Medulla oblongata (tissue), 1 donor: ENCODE results near the gene FGD5.

Source experiments
- DNase-seq: peaks from one replicate; pipeline ENCODE4 v3.0.0-alpha.2; 2015; ENCODE audit errors: extremely low spot score

Gene FGD5

GRCh38 chr3:14927308-14927707 lies 108.5 kb downstream of the FGD5 start:
- no peak for DNase-seq

- no peak for DNase-seq
Measured at GRCh38 chr3:14929310-14930074, 110.7 kb downstream of the FGD5 start.

- DNase-seq, result no peak
Measured at GRCh38 chr3:14933820-14934425, 115.2 kb downstream of the FGD5 start.

GRCh38 chr3:14935592-14936345 lies 117.0 kb downstream of the FGD5 start:
- no peak for DNase-seq

GRCh38 chr3:14938954-14939353 lies 120.2 kb downstream of the FGD5 start:
- DNase-seq, result no peak

GRCh38 chr3:14941871-14942270 lies 123.1 kb downstream of the FGD5 start:
- peak; percentile 55 for DNase-seq

GRCh38 chr3:14943042-14943441 lies 124.3 kb downstream of the FGD5 start:
- DNase-seq, result no peak

GRCh38 chr3:14946236-14946635 lies 127.5 kb downstream of the FGD5 start:
- no peak for DNase-seq

- DNase-seq, result peak; percentile 20
Measured at GRCh38 chr3:14946739-14947099, 128.0 kb downstream of the FGD5 start.

GRCh38 chr3:14947100-14947885 lies 128.5 kb downstream of the FGD5 start, which contains the start of gene NR2C2:
Gene NR2C2, plus strand, starts transcription at chr3:14947583. Its CDS starts 56,332 bp downstream, at chr3:15003915.
- peak; percentile 85 for DNase-seq

GRCh38 chr3:14947886-14948608 lies 129.3 kb downstream of the FGD5 start:
- peak; percentile 99 for DNase-seq

GRCh38 chr3:14948609-14949038 lies 129.9 kb downstream of the FGD5 start:
- no peak for DNase-seq

GRCh38 chr3:14949126-14949525 lies 130.4 kb downstream of the FGD5 start:
- DNase-seq, result no peak

- no peak for DNase-seq
Measured at GRCh38 chr3:14950274-14950673, 131.5 kb downstream of the FGD5 start.

GRCh38 chr3:14957153-14957552 lies 138.4 kb downstream of the FGD5 start:
- no peak for DNase-seq

- DNase-seq, result no peak
Measured at GRCh38 chr3:14957925-14958324, 139.2 kb downstream of the FGD5 start.

- DNase-seq, result no peak
Measured at GRCh38 chr3:14959359-14959943, 140.7 kb downstream of the FGD5 start.

GRCh38 chr3:14962762-14963161 lies 144.0 kb downstream of the FGD5 start:
- no peak for DNase-seq

GRCh38 chr3:14967285-14967684 lies 148.5 kb downstream of the FGD5 start:
- no peak for DNase-seq

GRCh38 chr3:14969671-14970070 lies 150.9 kb downstream of the FGD5 start:
- DNase-seq, result no peak

GRCh38 chr3:14976317-14976716 lies 157.6 kb downstream of the FGD5 start:
- no peak for DNase-seq
